Measurements from ENCODE around the gene IL15RA. TPM values are rescaled to one million over a fixed set of nuclear protein-coding genes. Genes with fewer than 3 reads are reported as not detected.

The IL15RA gene
- total and polyA plus RNA-seq, 2 of the 8 experiments (the other 6 are each of a cell fraction or from before 2014, with no cell fraction given): 1.3 to 1.4 TPM

DNA sequence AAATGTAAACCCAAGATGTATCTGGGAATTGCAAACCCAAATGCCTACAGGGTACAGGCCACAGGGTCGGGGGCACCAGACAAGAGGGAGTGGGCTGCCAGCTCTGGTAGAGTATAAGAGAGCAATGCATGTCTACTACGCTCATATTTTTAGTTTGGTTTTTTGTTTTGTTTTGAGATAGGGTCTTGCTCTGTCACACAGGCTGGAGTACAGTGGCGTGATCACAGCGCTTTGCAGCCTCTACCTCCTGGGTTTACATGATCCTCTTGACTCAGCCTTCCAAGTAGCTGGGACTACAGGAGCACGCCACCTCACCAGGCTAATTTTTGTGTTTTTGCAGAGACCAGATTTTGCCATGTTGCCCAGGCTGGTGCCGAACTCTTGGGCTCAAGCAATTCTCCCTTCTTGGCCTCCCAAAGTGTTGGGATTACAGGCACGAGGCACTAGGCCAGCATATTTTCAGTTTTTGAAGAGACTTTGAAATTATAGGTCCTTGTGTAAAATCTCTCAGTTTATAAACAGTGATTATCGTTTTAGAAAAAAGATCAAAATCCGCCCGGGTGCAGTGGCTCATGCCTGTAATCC, 11.1 kb upstream of the IL15RA start:
- CTCF ChIA-PET (ENCODE audit: partially characterized antibody): interaction anchor here (1.1 to 1.7 kb wide), 2 partner anchors 25 to 26 kb away, joined by 3 to 5 read pairs; no protein-coding TSS in a partner anchor
- H2BK15ac ChIP-seq (ENCODE audit: low read length): no peak overlapping the region
- no peak overlapping the region for H3K4me2 ChIP-seq (ENCODE audit: insufficient read depth in 1 of 2, low read depth in 2 of 2, low read length in 2 of 2)
- H2AK5ac ChIP-seq (ENCODE audit: low read depth, low read length): no peak overlapping the region
- no peaks in the 10 kb centered on the region for H3K79me2 ChIP-seq (ENCODE audit: control insufficient read depth in 1 of 2, insufficient read depth in 2 of 2, low read length in 2 of 2)
- H3K4me1 ChIP-seq (replicated peaks in 1 of 4; ENCODE audit: control insufficient read depth in 3 of 4, insufficient read depth in 4 of 4, low read length in 3 of 4): no peaks in the 10 kb centered on the region
- H3K79me1 ChIP-seq (ENCODE audit: low read depth, low read length): no peaks in the 10 kb centered on the region
- no peak overlapping the region for H4K8ac ChIP-seq (ENCODE audit: extremely low read depth, insufficient read depth, low read length)
- peaks cover 0 to 10% of the 10 kb centered on the region in 2 experiments; a peak in 2 of 4 replicates for H3K9me3 ChIP-seq (ENCODE audit: insufficient read depth in 2 of 2, low read depth in 1 of 2, low read length in 1 of 2)
- H3K9ac ChIP-seq (replicated peaks in 1 of 4; ENCODE audit: extremely low read depth in 1 of 4, low read depth in 3 of 4, low read length in 3 of 4): no peak overlapping the region
- no peak overlapping the region for H4K5ac ChIP-seq (ENCODE audit: insufficient read length, low read depth, low read length)
- H3K27ac ChIP-seq (ENCODE audit: low read depth, low read length): no peak overlapping the region
- no peak for DNase-seq (ENCODE audit: low read depth in 1 of 2, low spot score in 2 of 2)
- no peaks in the 10 kb centered on the region for H3K27me3 ChIP-seq (replicated peaks in 1 of 4; ENCODE audit: control insufficient read depth in 3 of 4, extremely low read depth in 1 of 4, insufficient read depth in 3 of 4, low read length in 3 of 4)
- POLR2A ChIA-PET (ENCODE audit: partially characterized antibody): no interaction called here
- no peak overlapping the region for H2BK120ac ChIP-seq (replicated peaks; ENCODE audit: low read depth, low read length)
- H3K14ac ChIP-seq (ENCODE audit: insufficient read length): no peak overlapping the region
- no peak overlapping the region for H3K23ac ChIP-seq (ENCODE audit: insufficient read length)
- H2BK12ac ChIP-seq (ENCODE audit: low read depth, low read length): no peak overlapping the region
- H3K18ac ChIP-seq (ENCODE audit: extremely low read depth, low read length): no peak overlapping the region
- no peak overlapping the region for H3K4ac ChIP-seq (replicated peaks; ENCODE audit: insufficient read length, low read depth, low read length)
- no peak overlapping the region for H2BK5ac ChIP-seq (ENCODE audit: low read depth, low read length)
- no peak for FAIRE-seq
- H4K20me1 ChIP-seq (replicated peaks in 1 of 2; ENCODE audit: control insufficient read depth in 1 of 2, insufficient read depth in 2 of 2, low read length in 2 of 2): no peaks in the 10 kb centered on the region
- H3K56ac ChIP-seq (replicated peaks; ENCODE audit: insufficient read length, low read depth, low read length): no peak overlapping the region
- no peak overlapping the region for H2AFZ ChIP-seq (ENCODE audit: low read length)
- WGBS, 2 experiments (ENCODE audit: extremely low coverage in 1 of 2, insufficient coverage in 1 of 2, insufficient read length in 1 of 2, insufficient replicate concordance in 2 of 2, low coverage in 1 of 2, low lambda C conversion rate in 2 of 2, missing lambda C conversion rate in 1 of 2): 87% methylated on average over 10 of the region's 10 CpGs; no CpG with 5 or more reads in 1 of the 2 experiments
- H3K4me3 ChIP-seq (ENCODE audit: extremely low read depth in 1 of 4, insufficient read depth in 2 of 4, low read depth in 3 of 4, low read length in 4 of 4): no peak overlapping the region
- H3K36me3 ChIP-seq (ENCODE audit: control insufficient read depth in 2 of 4, insufficient read depth in 4 of 4, low read length in 3 of 4): no peaks in the 10 kb centered on the region
- no peaks in the 10 kb centered on the region for H3K23me2 ChIP-seq (ENCODE audit: low read depth, low read length)
- no peak overlapping the region for H4K91ac ChIP-seq (replicated peaks; ENCODE audit: insufficient read length, low read length)
- no peak overlapping the region for H2BK20ac ChIP-seq (ENCODE audit: low read length)
- no peak for TF ChIP-seq KDM4A (IDR thresholded peaks at IDR 0.05; ENCODE audit: low read depth, low read length, severe bottlenecking)
- no peak for TF ChIP-seq SP1 (IDR thresholded peaks at IDR 0.05; ENCODE audit: low read depth, low read length)
- TF ChIP-seq, protein P1, sequence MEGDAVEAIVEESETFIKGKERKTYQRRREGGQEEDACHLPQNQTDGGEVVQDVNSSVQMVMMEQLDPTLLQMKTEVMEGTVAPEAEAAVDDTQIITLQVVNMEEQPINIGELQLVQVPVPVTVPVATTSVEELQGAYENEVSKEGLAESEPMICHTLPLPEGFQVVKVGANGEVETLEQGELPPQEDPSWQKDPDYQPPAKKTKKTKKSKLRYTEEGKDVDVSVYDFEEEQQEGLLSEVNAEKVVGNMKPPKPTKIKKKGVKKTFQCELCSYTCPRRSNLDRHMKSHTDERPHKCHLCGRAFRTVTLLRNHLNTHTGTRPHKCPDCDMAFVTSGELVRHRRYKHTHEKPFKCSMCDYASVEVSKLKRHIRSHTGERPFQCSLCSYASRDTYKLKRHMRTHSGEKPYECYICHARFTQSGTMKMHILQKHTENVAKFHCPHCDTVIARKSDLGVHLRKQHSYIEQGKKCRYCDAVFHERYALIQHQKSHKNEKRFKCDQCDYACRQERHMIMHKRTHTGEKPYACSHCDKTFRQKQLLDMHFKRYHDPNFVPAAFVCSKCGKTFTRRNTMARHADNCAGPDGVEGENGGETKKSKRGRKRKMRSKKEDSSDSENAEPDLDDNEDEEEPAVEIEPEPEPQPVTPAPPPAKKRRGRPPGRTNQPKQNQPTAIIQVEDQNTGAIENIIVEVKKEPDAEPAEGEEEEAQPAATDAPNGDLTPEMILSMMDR (IDR thresholded peaks at IDR 0.05; ENCODE audit: control extremely low read depth in 1 of 3, insufficient read depth in 1 of 3, low read depth in 1 of 3, low read length in 3 of 3): no peak
- no peak for TF ChIP-seq CBX8 (IDR thresholded peaks at IDR 0.05; ENCODE audit: borderline replicate concordance, low read depth, low read length)
- no peak for TF ChIP-seq RNF2 (IDR thresholded peaks at IDR 0.05; ENCODE audit: borderline replicate concordance, low read depth, low read length, missing control alignments, poor library complexity, severe bottlenecking)
- TF ChIP-seq GABPA (IDR thresholded peaks at IDR 0.05; ENCODE audit: borderline replicate concordance, insufficient read depth, low read length): no peak
- no peak for TF ChIP-seq POLR2AphosphoS5 (IDR thresholded peaks at IDR 0.05; ENCODE audit: low read depth, low read length)
- no peak for TF ChIP-seq SIRT6 (IDR thresholded peaks at IDR 0.05; ENCODE audit: low read length)
- no peak for TF ChIP-seq NANOG (IDR thresholded peaks at IDR 0.05; ENCODE audit: insufficient read depth, low read depth, low read length, poor library complexity, severe bottlenecking)
- no peak for TF ChIP-seq RBBP5 (IDR thresholded peaks at IDR 0.05; ENCODE audit: borderline replicate concordance, low read depth, low read length)
- TF ChIP-seq BRCA1 (IDR thresholded peaks at IDR 0.05; ENCODE audit: low read depth, low read length): no peak
